OCI-LY1 (cell line): ENCODE results near the gene CERS6.

Source experiments
- EZH2 ChIP-seq: fragments of 200-600 bp; sonication (generic), shearing (Covaris generic); IDR thresholded peaks from 2 replicates; pipeline ENCODE4 v1.8.0; 2017; ENCODE audit warnings: borderline replicate concordance, mixed run types, mild to moderate bottlenecking, antibody characterized with exemption, low read length, moderate library complexity, mixed read lengths
- TF ChIP-seq, protein P1 (sequence below): fragments of 200-600 bp; sonication (generic), shearing (Covaris generic); IDR thresholded peaks from 2 replicates; pipeline ENCODE4 v1.5.1; 2017; ENCODE audit warnings: mild to moderate bottlenecking, antibody characterized with exemption, low read length, moderate library complexity, mixed read lengths

DNA sequence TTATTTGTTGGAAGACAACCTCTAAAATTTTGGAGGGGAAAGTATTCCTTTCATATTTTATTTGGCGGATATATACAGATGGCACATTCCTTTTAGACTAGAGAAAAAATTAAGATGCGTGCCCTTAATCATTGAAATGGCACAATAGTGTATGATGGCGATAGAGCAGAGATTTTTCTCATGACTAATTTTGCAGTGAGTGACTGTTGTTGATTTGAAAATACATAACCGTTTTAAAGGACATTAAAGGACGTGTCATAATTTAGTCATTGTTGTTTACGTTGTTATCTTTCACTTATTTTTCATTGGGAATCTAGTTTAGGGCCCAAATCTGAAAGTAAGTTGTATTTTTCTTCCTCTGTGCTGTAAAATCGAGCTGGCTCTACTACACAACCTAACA is 61.7 kb downstream of the CERS6 start:
- TF ChIP-seq, protein P1, sequence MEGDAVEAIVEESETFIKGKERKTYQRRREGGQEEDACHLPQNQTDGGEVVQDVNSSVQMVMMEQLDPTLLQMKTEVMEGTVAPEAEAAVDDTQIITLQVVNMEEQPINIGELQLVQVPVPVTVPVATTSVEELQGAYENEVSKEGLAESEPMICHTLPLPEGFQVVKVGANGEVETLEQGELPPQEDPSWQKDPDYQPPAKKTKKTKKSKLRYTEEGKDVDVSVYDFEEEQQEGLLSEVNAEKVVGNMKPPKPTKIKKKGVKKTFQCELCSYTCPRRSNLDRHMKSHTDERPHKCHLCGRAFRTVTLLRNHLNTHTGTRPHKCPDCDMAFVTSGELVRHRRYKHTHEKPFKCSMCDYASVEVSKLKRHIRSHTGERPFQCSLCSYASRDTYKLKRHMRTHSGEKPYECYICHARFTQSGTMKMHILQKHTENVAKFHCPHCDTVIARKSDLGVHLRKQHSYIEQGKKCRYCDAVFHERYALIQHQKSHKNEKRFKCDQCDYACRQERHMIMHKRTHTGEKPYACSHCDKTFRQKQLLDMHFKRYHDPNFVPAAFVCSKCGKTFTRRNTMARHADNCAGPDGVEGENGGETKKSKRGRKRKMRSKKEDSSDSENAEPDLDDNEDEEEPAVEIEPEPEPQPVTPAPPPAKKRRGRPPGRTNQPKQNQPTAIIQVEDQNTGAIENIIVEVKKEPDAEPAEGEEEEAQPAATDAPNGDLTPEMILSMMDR = no peak
- TF ChIP-seq EZH2 = no peak
